Suprapubic skin (tissue), 3 donors: ENCODE data around the gene UVRAG.

ENCODE experiments used
- CTCF ChIP-seq, 2 donors: fragments of 200-600 bp in 1 of 2; fragments of 450-650 bp in 1 of 2; sonication (generic) in 1 of 2; IDR thresholded peaks; one replicate each; pipeline ENCODE4 v1.5.1; 2016 to 2019; ENCODE audit warnings: antibody characterized with exemption in 2 of 2, mild to moderate bottlenecking in 1 of 2, moderate library complexity in 1 of 2
- EP300 ChIP-seq: sonication (generic); formaldehyde crosslinking; IDR thresholded peaks from one replicate; pipeline ENCODE4 v1.6.1; 2017; ENCODE audit warnings: antibody characterized with exemption
- POLR2A ChIP-seq, 2 donors: fragments of 450-650 bp; IDR thresholded peaks; one replicate each; pipeline ENCODE4 v1.6.1; 2017; ENCODE audit warnings: antibody characterized with exemption in 2 of 2, mild to moderate bottlenecking in 2 of 2, moderate library complexity in 2 of 2

GRCh38 chr11:76161261-76161961 is 346.4 kb downstream of the UVRAG start:
- TF ChIP-seq CTCF (IDR thresholded peaks at IDR 0.05) (no peak), POLR2A (IDR thresholded peaks at IDR 0.05) (no peak), EP300 (no peak)
